ENCODE data around the gene KLRD1.
"Not testable (repeated sequence)": the region's sequence is repeated elsewhere in the genome, so short reads cannot be mapped to it uniquely, and the experiment has no call there.

Gene KLRD1

GRCh38 chr12:10291030-10291429 lies 16.6 kb upstream of the KLRD1 start:
- Histone ChIP-seq H3K4me1 (ENCODE audit: control insufficient read depth in 5 of 5, insufficient read depth in 5 of 5, low read length in 5 of 5) (no peaks in the 10 kb centered on the region), H3K27ac (ENCODE audit: low read depth, low read length) (no peak overlapping the region), H3K36me3 (ENCODE audit: control insufficient read depth in 5 of 5, insufficient read depth in 5 of 5, low read length in 5 of 5) (no peaks in the 10 kb centered on the region), H3K4me3 (ENCODE audit: low read depth in 1 of 5, low read length in 5 of 5) (no peak overlapping the region), H3K9me3 (ENCODE audit: control insufficient read depth in 5 of 5, low read length in 5 of 5) (no peaks in the 10 kb centered on the region), H3K9ac (ENCODE audit: low read length in 5 of 5) (no peak overlapping the region), H3K27me3 (ENCODE audit: control insufficient read depth in 5 of 5, insufficient read depth in 4 of 5, low read length in 5 of 5) (no peaks in the 10 kb centered on the region)

- H3K4me1 ChIP-seq (ENCODE audit: control insufficient read depth in 5 of 5, insufficient read depth in 5 of 5, low read length in 5 of 5) = no peaks in the 10 kb centered on the region
- H3K9me3 ChIP-seq (ENCODE audit: control insufficient read depth in 5 of 5, low read length in 5 of 5) = no peaks in the 10 kb centered on the region
Measured at GRCh38 chr12:10293151-10293550, 14.5 kb upstream of the KLRD1 start.

GRCh38 chr12:10293570-10294227 lies 14.0 kb upstream of the KLRD1 start:
- Histone ChIP-seq H3K9ac (ENCODE audit: low read length in 5 of 5) (no peak overlapping the region), H3K4me3 (ENCODE audit: low read depth in 1 of 5, low read length in 5 of 5) (no peak overlapping the region)

More at GRCh38 chr12:10293151-10293550, 14.5 kb upstream of the KLRD1 start:
- Histone ChIP-seq H3K4me3 (ENCODE audit: low read depth in 1 of 5, low read length in 5 of 5) (no peak overlapping the region), H3K27ac (ENCODE audit: low read depth, low read length) (no peak overlapping the region), H3K9ac (ENCODE audit: low read length in 5 of 5) (no peak overlapping the region), H3K27me3 (ENCODE audit: control insufficient read depth in 5 of 5, insufficient read depth in 4 of 5, low read length in 5 of 5) (no peaks in the 10 kb centered on the region), H3K36me3 (ENCODE audit: control insufficient read depth in 5 of 5, insufficient read depth in 5 of 5, low read length in 5 of 5) (no peaks in the 10 kb centered on the region)

DNA sequence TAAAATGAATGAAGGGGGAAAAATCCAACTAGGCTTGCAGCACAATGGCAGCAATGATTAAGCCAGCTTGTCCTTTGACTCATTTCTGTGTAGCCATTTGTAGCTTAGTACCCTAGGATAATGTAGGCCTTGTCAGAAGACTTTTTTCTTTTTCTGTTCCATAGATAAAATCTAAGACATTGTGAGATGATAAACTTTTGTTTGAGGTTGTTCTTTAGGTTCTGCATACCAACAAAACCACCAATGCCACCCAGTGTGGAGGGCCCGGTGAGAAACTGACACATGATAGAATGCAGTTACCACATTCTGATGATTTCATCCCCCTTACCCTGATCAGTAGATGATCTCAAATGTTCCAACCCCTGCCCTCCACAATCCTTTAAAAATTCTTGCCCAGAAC lies 6.6 kb upstream of the KLRD1 start:
- H3K4me3 ChIP-seq (ENCODE audit: low read depth in 1 of 5, low read length in 5 of 5) = no peak overlapping the region

More at GRCh38 chr12:10293570-10294227, 14.0 kb upstream of the KLRD1 start:
- Histone ChIP-seq H3K36me3 (ENCODE audit: control insufficient read depth in 5 of 5, insufficient read depth in 5 of 5, low read length in 5 of 5) (no peaks in the 10 kb centered on the region), H3K27me3 (ENCODE audit: control insufficient read depth in 5 of 5, insufficient read depth in 4 of 5, low read length in 5 of 5) (no peaks in the 10 kb centered on the region), H3K27ac (ENCODE audit: low read depth, low read length) (no peak overlapping the region), H3K4me1 (ENCODE audit: control insufficient read depth in 5 of 5, insufficient read depth in 5 of 5, low read length in 5 of 5) (no peaks in the 10 kb centered on the region), H3K9me3 (ENCODE audit: control insufficient read depth in 5 of 5, low read length in 5 of 5) (no peaks in the 10 kb centered on the region)

DNA sequence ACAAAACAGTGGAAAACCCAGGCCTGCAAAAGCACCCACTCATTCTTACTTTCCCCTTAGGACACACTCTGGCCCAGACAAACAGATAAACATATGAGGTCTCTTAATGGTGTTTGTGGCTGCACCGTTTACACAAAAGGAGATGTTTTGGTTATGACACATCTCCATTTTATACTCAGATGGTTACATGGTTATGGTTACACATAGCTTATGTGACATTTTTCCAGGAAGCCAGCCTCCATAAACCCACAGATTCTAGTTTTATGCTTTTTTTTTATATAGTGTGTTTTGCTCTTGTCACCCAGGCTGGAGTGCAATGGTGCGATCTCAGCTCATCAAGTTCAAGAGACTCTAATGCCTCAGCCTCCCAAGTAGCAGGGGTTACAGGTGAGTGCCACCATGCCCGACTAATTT lies 3.5 kb upstream of the KLRD1 start:
- Histone ChIP-seq H3K9ac (ENCODE audit: low read length in 5 of 5) (no peak overlapping the region), H3K27ac (ENCODE audit: low read depth, low read length) (no peak overlapping the region), H3K36me3 (ENCODE audit: control insufficient read depth in 5 of 5, insufficient read depth in 5 of 5, low read length in 5 of 5) (no peaks in the 10 kb centered on the region), H3K4me3 (ENCODE audit: low read depth in 1 of 5, low read length in 5 of 5) (no peak overlapping the region), H3K4me1 (ENCODE audit: control insufficient read depth in 5 of 5, insufficient read depth in 5 of 5, low read length in 5 of 5) (no peaks in the 10 kb centered on the region), H3K27me3 (ENCODE audit: control insufficient read depth in 5 of 5, insufficient read depth in 4 of 5, low read length in 5 of 5) (no peaks in the 10 kb centered on the region), H3K9me3 (ENCODE audit: control insufficient read depth in 5 of 5, low read length in 5 of 5) (peaks cover 0 to 4% (median 0%) of the 10 kb centered on the region in 5 donors)

More for the DNA sequence above, 6.6 kb upstream of the KLRD1 start:
- Histone ChIP-seq H3K9ac (ENCODE audit: low read length in 5 of 5) (no peak overlapping the region), H3K36me3 (ENCODE audit: control insufficient read depth in 5 of 5, insufficient read depth in 5 of 5, low read length in 5 of 5) (no peaks in the 10 kb centered on the region), H3K27ac (ENCODE audit: low read depth, low read length) (no peak overlapping the region), H3K9me3 (ENCODE audit: control insufficient read depth in 5 of 5, low read length in 5 of 5) (peaks cover 0 to 4% (median 0%) of the 10 kb centered on the region in 5 donors), H3K27me3 (ENCODE audit: control insufficient read depth in 5 of 5, insufficient read depth in 4 of 5, low read length in 5 of 5) (no peaks in the 10 kb centered on the region), H3K4me1 (ENCODE audit: control insufficient read depth in 5 of 5, insufficient read depth in 5 of 5, low read length in 5 of 5) (no peaks in the 10 kb centered on the region)

DNA sequence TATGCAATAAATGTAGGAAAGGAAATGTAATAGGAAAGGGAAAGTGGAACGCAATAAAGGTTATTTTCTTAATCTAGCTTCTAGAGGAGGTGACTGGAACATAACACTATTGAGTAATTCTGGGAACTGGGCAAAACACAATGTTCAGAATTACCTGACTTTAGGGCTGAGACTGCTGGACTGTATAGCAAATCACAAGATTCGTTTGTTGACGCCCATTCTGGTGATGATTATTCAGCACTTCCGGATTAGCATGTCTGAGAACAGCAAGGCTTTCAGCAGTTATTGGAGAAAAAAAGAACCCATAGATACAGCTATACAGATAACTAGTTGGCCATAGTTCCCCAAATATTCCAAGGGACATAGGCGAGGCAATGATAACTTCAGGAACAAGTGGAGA lies 2.3 kb upstream of the KLRD1 start:
- Histone ChIP-seq H3K4me1 (ENCODE audit: control insufficient read depth in 5 of 5, insufficient read depth in 5 of 5, low read length in 5 of 5) (no peaks in the 10 kb centered on the region), H3K27me3 (ENCODE audit: control insufficient read depth in 5 of 5, insufficient read depth in 4 of 5, low read length in 5 of 5) (no peaks in the 10 kb centered on the region), H3K4me3 (ENCODE audit: low read depth in 1 of 5, low read length in 5 of 5) (no peak overlapping the region), H3K36me3 (ENCODE audit: control insufficient read depth in 5 of 5, insufficient read depth in 5 of 5, low read length in 5 of 5) (no peaks in the 10 kb centered on the region), H3K27ac (ENCODE audit: low read depth, low read length) (no peak overlapping the region), H3K9ac (ENCODE audit: low read length in 5 of 5) (no peak overlapping the region), H3K9me3 (ENCODE audit: control insufficient read depth in 5 of 5, low read length in 5 of 5) (peaks cover 0 to 4% (median 0%) of the 10 kb centered on the region in 5 donors)

- H3K36me3 ChIP-seq (ENCODE audit: control insufficient read depth in 5 of 5, insufficient read depth in 5 of 5, low read length in 5 of 5) = no peaks in the 10 kb centered on the region
- H3K4me3 ChIP-seq (ENCODE audit: low read depth in 1 of 5, low read length in 5 of 5) = no peak overlapping the region
- H3K9me3 ChIP-seq (ENCODE audit: control insufficient read depth in 5 of 5, low read length in 5 of 5) = no peaks in the 10 kb centered on the region
- no peak overlapping the region for H3K9ac ChIP-seq (ENCODE audit: low read length in 5 of 5)
- no peaks in the 10 kb centered on the region for H3K4me1 ChIP-seq (ENCODE audit: control insufficient read depth in 5 of 5, insufficient read depth in 5 of 5, low read length in 5 of 5)
- no peak overlapping the region for H3K27ac ChIP-seq (ENCODE audit: low read depth, low read length)
- H3K27me3 ChIP-seq (ENCODE audit: control insufficient read depth in 5 of 5, insufficient read depth in 4 of 5, low read length in 5 of 5) = no peaks in the 10 kb centered on the region
Measured at GRCh38 chr12:10310926-10311720, 3.5 kb downstream of the KLRD1 start.

- no peaks in the 10 kb centered on the region for H3K27me3 ChIP-seq (ENCODE audit: control insufficient read depth in 5 of 5, insufficient read depth in 4 of 5, low read length in 5 of 5)
Measured at GRCh38 chr12:10319388-10319787, 11.7 kb downstream of the KLRD1 start.

DNA sequence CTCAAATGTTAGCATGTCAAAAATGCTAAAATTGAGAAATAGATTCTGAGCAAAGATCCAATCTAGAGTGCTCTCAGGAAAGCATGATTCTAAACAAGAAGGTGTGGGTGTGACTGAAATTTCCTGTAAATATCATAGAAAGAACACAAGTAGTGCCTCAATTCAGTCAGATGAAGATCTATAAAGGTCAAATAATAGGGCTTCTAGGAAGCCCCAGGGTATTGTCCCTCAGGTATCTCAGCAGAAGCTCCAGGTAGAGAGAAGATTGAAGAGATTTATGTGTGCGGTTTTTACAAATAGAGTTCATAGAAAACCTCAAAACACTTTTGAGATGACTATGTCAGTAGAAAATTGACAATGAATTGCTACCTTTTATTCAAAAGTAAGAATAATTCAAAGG lies 13.0 kb downstream of the KLRD1 start:
- Histone ChIP-seq H3K27ac (ENCODE audit: low read depth, low read length) (no peak overlapping the region), H3K27me3 (ENCODE audit: control insufficient read depth in 5 of 5, insufficient read depth in 4 of 5, low read length in 5 of 5) (no peaks in the 10 kb centered on the region), H3K9me3 (ENCODE audit: control insufficient read depth in 5 of 5, low read length in 5 of 5) (no peaks in the 10 kb centered on the region), H3K4me1 (ENCODE audit: control insufficient read depth in 5 of 5, insufficient read depth in 5 of 5, low read length in 5 of 5) (no peaks in the 10 kb centered on the region), H3K36me3 (ENCODE audit: control insufficient read depth in 5 of 5, insufficient read depth in 5 of 5, low read length in 5 of 5) (no peaks in the 10 kb centered on the region), H3K9ac (ENCODE audit: low read length in 5 of 5) (no peak overlapping the region), H3K4me3 (ENCODE audit: low read depth in 1 of 5, low read length in 5 of 5) (no peak overlapping the region)

More at GRCh38 chr12:10319388-10319787, 11.7 kb downstream of the KLRD1 start:
- H3K36me3 ChIP-seq (ENCODE audit: control insufficient read depth in 5 of 5, insufficient read depth in 5 of 5, low read length in 5 of 5) = no peaks in the 10 kb centered on the region
- no peak overlapping the region for H3K9ac ChIP-seq (ENCODE audit: low read length in 5 of 5)
- H3K4me1 ChIP-seq (ENCODE audit: control insufficient read depth in 5 of 5, insufficient read depth in 5 of 5, low read length in 5 of 5) = no peaks in the 10 kb centered on the region
- no peak overlapping the region for H3K27ac ChIP-seq (ENCODE audit: low read depth, low read length)
- H3K4me3 ChIP-seq (ENCODE audit: low read depth in 1 of 5, low read length in 5 of 5) = no peak overlapping the region
- H3K9me3 ChIP-seq (ENCODE audit: control insufficient read depth in 5 of 5, low read length in 5 of 5) = no peaks in the 10 kb centered on the region

DNA sequence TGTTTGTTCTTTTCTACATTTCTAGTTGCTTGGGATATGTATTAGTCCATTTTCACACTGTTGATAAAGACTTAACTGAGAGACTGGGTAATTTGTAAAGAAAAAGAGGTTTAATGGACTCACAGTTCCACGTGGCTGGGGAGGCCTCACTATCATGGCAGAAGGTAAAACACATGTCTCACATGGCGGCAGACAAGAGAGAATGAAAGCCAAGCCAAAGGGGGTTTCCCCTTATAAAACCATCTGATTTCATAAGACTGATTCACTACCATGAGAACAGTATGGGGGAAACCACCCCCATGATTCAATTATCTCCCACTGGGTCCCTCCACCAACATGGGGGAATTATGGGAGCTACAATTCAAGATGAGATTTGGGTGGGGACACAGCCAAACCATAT lies 21.0 kb downstream of the KLRD1 start:
- not testable (repeated sequence) for H3K9me3 ChIP-seq (ENCODE audit: control insufficient read depth in 5 of 5, low read length in 5 of 5); H3K9ac ChIP-seq (ENCODE audit: low read length in 5 of 5); H3K4me1 ChIP-seq (ENCODE audit: control insufficient read depth in 5 of 5, insufficient read depth in 5 of 5, low read length in 5 of 5); H3K4me3 ChIP-seq (ENCODE audit: low read depth in 1 of 5, low read length in 5 of 5); H3K27ac ChIP-seq (ENCODE audit: low read depth, low read length); H3K27me3 ChIP-seq (ENCODE audit: control insufficient read depth in 5 of 5, insufficient read depth in 4 of 5, low read length in 5 of 5); H3K36me3 ChIP-seq (ENCODE audit: control insufficient read depth in 5 of 5, insufficient read depth in 5 of 5, low read length in 5 of 5)

Data from subcutaneous abdominal adipose tissue (tissue), 5 donors.